GM21737 (cell line): ENCODE data around the gene GMDS.

Experiments used
- ATAC-seq: cut with Tn5 transposase; IDR thresholded peaks from one replicate; pipeline ENCODE4 v1.9.1; 2021; ENCODE audit warnings: mild to moderate bottlenecking, moderate library complexity; ENCODE audit not compliant: unreplicated experiment

The GMDS gene

DNA sequence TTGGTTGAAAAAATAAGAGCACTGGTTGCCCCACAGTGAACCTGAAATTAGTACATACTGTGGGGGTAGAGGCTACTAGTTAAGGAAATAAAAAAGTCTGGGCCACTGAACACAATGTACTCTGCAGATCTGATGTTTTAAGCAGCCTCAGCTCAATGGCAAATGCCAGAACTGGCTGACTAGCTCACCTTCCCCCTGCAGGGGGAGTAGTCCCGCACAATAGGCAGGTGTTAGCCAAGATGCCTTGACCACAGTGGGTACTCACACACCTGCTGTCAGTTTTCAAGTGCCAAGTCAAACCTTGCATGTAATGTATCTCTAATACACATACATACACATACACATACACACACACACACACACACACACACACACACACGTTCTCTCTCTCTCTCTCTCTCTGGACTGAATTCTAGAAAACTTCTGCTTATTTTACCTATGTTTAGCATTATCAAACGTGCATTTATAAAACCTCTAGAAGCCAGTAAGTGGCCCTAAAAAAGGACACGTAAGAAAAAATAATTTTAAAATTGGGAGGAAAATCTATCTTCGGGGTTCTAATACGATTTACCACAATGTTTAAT, 36.1 kb downstream of the GMDS start:
- ATAC-seq: peak; percentile 72

DNA sequence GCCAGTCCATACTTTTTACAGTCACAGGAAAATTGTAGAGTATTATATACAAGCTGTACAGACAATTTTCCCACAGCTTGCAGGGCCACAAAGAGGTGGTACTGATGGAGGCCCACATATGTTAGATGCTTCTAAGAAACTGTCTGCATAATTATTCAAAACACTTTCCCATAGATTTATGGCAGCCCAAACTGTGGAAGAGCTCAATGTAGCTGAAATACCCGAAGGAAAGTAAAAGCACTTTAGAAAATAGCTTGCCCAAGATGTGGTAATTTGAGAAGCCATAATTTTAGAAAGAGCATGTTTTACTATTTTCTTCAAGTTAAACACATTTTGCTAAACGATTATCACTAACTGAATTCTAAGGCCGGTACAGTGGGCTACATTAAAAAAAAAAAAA, 36.9 kb downstream of the GMDS start:
- no peak for ATAC-seq

DNA sequence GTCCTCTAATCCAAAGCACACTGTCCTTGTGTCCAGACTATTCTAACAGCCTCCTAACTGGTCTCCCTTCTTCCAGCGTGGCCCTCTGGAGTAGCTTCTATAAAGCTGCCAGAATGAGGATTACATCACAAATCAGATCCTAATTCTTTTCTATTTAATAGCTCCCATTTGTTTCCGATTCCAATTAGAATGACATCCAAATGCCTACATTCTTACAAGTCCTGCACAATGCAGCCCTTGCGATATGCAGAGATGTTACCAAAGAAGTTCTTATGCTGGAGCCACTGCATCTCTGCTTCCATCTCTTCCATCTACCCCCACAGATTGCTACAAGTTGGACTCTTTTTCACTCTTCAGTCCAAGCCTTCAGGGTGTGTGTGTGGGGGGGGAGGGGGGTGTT, 40.0 kb downstream of the GMDS start:
- ATAC-seq: no peak

DNA sequence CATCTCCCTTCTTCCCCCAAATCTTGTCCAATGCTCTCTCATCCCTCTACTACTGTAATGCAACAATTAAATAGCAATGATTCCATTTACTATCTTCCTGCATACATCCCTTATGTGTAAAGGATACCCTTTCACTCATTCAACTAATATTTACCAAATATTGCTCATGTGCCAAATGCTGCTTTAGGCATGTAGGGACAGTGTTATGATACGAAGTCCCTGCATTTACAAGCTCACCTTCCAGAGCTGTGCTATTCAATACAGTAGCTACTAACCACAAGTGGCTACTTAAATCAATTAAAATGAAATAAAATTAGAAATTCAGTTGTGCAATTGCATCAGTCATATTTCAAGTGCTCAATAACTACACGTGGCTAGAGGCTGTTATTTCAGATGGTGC, 41.1 kb downstream of the GMDS start:
- ATAC-seq: no peak

DNA sequence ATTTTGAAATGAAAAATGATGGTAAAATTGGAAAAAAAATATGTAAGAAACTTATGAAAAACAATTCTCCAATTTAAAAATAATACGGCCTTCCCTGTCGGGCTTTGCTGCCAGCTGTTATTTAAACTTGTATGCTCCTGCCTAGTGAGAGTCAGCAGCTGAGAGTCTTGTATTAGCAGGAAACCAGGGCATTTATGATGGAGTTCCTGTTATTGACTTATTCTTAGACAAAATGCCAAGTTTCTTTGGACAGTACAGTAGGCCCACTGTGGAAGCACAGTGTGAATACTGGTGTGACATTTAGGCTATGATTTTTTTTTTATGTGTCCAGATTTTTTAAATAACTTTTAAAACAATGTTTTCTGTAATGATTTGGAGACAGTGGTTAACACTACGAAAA, 42.1 kb downstream of the GMDS start:
- ATAC-seq: no peak

DNA sequence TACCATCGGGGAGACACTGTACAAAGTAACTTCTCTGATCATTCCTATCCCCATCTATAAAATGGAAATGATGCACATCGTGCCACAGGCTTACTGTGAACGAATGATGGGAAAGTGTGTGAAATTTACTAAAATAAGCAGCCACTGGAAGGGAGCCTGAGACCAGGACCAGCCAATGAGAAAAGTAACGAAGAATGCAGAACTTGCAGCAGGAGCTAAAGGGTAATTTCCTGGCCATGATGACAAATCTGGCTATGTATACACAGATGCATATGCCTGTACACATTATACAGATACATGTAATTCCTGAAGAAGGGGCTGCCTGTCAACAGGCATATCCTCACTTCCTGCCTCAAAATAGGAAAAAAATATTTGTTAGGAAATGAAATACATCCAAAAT, 47.4 kb downstream of the GMDS start:
- no peak for ATAC-seq

DNA sequence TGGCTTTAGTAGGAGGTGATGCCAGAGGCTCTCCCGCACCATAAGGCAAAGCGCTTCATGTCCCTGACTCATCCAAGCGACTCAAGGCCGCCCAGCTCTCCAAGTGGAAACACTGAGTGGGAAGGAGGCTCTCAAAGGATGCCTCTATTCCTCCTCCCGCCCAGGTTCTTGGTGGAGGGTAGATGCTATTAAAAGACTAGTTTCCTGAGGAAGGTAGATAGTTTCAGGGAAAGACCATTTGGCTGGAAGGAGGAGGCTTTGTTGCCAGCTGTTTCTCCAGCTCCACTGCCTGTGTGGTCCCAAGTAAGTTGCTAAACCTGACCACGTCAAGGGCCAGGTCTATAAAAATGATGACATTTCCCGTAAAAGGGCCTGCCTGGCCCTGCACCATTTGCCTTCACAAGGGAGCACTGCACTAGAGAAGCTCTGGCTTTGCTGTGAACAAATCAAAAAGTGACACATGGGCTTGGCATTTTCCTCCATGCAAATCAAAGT, 48.2 kb downstream of the GMDS start:
- no peak for ATAC-seq

DNA sequence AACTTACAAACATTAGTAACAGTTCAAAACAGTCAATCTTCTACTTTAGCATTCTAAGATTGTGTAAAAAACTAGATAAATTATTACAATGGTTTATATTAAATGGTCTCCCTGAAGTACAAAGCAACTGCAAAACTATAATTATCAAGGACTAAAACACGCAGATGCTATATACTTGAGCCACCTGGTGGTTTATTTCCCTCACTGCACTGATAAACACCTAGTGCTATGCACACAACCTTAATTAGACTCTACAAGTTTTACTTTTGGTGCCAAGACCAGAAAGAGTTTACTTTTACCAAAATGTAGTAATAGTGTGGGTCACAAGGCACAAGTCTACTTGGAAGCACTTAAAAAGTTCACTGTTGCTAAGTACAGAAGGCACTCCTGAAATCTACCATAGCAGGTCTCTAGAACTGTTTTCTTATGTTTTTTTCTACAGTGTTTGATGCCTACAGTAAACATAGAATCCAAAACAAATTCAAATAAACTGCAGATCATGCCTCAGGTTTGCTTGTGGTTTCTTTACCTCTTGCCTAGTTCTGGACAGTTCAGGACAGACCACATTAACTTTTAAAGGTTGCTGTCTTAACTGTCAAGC, 49.2 kb downstream of the GMDS start:
- no peak for ATAC-seq

DNA sequence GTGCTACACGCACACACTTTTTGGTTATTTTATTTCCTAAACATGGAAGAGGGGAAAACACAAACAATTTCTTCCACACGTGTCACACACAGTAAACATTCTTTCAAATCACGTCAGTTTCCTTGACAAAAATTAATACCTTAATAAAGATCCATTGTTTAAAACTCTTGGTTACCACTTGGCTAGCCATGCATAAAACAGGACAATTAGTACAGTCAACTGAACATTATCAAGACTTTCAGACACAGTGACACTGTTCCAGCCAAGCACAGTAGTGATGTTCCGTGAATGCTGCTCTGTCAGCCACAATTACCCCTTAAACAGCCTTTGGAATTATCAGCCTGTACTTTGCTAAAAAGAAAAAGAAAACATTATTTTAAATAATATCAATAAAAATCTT, 50.8 kb downstream of the GMDS start:
- ATAC-seq: no peak

DNA sequence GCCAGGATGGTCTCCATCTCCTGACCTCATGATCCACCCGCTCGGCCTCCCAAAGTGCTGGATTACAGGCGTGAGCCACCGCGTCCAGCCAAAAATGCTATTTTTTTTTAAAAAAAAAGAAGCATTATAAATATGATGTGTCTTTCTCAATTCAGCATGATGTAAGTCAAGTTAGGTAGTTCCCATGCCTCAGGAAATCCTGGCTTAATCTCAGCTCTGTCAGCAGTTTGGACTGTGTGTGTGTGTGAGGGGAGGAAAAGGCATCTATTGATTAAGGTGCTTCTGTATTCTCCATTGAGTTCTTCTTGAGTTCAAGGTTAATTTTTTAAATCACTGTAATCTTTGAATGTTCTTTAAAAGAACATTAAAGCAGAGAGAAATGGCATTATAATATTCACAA, 51.5 kb downstream of the GMDS start:
- no peak for ATAC-seq

DNA sequence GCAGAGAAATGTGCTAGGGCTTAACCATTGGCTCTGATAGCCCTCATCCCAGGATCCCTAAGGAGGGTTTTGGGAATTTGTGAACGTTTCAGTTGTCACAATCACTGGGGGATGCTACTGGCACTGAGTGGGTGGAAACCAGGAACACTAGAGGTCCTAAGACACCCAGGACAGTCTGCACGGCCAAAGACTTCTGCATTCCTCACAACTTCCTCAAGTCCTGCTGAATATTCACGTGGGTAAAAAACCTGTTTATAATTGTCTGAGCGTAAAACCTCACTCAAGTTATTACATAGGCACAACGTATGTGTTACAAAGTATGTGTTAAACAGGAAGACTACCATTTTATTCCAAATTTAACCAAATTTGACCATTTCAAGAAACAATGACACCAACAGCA, 52.4 kb downstream of the GMDS start:
- no peak for ATAC-seq

DNA sequence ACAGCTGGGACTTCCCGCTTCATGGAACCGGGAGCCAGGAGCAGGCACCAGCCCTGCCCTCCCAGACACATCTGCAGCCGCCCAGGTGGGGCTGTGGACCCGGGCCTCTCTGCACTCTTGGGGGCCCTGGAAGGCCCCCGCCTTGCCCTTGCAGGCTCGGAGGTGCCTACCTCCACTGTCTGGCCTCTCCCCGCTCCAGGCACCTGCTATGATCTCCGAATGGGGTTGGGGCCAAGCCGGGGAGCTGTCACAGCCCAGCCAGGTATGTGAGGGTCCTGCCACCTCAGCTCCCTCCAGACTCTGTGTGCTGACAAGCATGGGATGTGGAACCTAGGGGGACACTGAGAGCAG, 54.0 kb downstream of the GMDS start:
- ATAC-seq: no peak

DNA sequence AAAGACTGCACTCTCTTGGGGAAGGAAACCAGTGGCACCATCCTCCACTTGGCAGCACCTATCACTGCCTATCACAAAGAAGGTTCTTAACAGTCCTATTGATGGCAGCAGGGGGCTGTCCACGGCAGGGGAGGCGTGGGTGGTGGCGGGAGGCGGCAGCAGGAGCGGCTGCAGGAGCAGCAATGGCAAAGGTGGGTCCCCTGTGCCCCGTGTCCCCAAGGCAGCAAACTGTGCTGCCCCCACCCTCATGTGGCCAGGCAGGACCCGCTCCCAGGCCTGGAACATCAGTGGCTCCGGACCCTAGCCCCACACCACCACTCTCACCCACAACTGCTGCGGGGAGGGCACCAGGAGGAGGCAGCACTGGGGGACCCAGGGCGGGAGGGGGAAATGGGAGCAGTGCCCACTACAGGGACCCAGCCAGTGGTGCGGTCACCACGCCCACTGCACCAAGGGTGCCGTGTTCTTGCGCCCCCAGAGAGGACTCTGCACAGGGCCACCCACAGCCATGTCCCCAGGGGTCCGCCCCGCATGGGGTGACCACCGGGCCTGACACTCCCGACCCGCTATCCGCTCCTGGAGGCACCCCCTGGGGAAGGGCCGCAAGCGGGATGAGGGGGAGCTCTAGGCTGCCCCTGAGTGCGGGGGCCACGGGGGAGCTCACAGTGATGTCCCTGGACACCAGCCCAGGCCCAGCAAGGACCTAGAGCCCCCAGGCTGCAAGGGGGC, 54.6 kb downstream of the GMDS start:
- no peak for ATAC-seq

DNA sequence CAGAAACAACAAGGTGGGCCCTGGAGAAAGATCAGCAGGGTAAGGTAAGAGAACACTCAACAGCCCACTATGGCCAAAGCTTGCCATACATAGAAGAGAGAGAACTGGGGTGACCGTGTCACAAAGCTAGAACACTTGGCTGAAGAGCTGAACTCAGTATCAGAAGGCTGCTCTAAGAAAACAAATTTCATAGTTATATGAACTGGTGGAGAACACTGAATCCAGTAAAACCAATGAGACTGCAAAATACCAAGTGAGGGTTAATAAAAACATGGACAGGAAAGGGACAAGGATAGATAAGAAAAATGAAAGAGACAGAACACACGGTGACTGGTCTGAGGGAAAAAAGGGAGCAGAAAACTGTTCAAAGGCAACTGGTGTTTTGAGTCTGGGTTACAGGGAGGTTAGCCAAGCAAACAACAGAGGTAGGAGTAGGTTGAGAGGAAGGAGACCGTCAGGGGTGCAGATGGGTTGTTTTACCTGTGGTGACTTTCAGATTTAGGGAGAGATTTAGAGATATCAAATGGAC, 56.5 kb downstream of the GMDS start:
- ATAC-seq: no peak

DNA sequence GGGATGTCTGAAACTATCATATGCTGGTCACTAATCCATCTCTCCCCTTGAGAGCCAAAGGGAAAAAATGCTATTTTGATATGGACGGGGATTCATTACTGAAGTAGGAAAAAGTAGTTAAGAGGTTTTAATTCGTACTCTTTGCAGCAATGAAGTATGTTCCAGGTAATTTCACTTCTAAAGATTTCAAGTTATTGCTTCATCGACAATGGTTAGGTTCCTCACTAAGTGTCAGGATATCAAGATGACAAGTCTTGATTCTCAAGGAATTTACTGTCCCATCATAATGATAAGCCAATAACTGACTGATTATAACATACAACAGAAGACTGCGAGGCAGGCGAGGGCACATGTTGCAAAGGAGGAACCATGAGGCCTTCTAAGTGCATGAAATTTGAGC, 57.0 kb downstream of the GMDS start:
- no peak for ATAC-seq

DNA sequence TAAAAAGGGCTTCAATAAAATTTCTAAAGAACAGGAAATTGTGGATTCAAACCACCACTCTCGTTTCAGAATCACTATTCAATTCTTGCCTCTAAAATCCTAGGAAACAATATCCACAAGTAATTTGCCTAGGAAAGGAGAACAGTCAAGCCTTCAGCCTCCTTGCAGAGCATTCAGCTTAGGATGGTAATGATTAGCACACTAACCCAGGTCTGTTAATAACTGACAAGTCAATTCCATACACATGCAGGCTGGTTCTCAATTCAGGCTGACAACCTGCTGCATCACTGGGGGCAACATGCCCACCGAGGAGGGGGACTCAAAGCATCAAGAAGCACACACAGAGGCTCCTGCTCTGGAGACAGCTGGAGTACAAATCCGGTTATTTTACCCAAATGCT, 57.6 kb downstream of the GMDS start:
- no peak for ATAC-seq

DNA sequence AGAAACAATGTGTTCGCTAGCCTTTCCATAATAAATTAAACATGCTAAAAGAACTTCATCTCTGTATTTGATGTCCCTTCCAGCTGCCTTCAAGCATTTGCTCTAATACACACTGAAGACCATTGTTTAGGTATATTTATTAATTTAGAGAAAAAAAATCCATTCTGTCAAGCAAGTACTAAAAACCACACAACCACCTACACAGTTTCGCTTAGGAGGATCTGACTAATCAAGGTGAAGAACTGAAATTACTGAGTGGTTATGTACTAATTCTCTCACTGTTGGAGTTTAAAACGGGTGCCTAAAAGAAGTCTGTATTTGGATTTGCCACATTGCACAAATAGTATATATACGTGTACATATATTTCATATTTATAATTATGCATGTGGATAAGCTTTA, 58.9 kb downstream of the GMDS start:
- ATAC-seq: no peak

DNA sequence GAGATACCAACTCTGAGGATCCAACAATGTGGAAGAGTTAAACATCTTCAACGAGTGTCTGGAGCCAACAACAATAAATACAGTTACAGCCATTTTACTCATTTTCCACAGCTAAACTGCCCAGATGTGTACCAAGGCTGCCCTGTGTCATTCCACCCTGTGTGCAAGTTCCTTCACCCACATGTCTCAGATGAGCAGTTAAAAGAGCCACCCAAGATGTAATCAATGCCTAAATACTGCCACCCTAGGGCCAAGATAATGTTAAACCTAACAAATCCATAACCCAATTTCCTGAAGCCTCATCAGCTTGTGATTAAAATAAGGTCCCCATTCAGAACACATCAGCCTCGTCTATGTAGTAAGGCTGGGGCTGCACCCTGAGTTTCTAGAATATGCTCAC, 59.9 kb downstream of the GMDS start:
- no peak for ATAC-seq

DNA sequence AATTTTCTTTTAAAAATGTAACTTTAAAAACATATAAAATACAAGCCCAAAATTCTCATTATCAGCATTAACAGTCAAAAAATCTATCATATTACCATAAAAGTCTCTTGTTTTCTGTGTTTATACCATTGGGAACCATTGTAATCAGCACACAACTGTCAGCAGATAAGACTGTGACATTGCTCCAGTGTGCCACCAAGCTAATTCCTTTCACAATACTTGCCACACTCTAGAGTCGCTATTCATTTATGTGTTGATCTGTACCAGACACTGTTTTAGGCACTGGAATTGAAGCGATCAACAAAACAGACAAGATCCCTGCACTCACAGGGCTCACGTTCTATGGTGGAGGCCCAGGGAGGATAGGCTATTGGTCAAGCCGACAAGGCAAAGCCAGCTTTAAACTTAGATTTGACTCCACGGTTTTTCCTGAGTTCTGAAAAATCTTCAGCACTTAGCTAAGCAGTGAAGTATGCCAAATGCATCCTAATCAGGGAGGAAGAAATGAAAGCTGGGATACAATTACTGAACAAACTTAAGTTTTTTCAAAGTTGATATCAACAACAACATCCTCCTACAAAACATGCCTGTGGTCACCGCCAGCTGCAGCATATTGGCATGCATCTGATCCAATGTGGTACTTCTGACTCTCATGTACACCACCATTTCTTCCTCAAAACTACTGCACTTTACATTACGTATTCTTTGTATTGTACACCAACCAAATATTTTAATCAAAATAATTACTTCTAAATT, 60.5 kb downstream of the GMDS start:
- ATAC-seq: no peak

DNA sequence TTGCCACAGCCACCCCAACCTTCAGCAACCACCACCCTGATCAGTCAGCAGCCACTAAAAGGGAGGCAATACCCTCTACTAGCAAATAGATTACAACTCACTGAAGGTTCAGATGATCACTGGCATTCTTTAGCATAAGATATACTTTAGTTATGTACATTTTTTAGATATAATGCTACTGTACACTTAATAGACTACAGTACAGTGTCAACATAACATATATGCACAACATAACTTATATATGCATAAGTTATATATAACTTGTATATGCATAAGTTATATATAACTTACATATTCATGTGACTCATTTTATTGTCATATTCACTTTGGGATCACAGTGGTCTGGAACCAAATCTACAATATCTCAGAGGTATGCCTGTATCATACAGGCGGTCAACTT, 61.7 kb downstream of the GMDS start:
- no peak for ATAC-seq

DNA sequence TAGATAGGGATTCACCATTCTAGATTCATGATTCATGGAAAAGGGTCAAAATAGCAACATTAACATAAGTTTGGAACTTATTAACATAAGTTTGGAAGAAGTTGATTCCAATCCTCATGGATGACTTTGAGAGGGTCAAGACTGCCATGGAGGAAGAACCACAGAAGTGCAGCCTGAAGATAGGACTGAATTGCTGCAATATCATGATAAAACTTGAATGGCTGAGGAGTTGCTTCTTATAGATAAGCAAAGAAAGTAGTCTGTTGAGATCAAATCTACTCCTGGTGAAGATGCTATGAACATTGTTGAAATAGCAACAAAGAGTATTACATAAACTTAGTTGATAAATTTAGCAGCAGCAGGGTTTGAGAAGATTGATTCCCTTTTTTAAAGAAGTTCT, 62.2 kb downstream of the GMDS start:
- ATAC-seq: no peak

DNA sequence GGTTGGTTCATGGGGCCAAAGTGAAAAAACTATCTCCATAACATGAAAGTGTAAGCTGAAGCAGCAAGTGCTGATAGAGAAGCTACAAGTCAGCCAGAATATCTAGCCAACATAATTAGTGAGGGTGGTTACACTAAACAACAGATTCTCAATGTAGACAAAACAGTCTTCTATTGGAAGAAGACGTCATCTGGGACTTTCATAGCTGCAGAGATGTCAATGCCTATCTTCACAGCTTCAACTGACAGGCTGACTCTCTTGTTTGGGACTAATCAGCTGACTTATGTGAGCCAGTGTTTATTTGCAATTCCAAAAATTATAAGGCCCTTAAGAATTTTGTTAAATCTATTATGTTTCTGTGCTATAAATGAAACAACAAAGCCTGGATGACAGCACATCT, 63.2 kb downstream of the GMDS start:
- ATAC-seq: no peak
